Brain pericyte (primary cell): ENCODE measurements around the gene CFAP77.

Source experiments
- DNase-seq: peaks from one replicate; pipeline ENCODE4 v3.0.0-alpha.2; 2012; ENCODE audit warnings: low read depth, low spot score

The CFAP77 gene

GRCh38 chr9:132408521-132408920 lies 1.5 kb upstream of the CFAP77 start:
- no peak for DNase-seq

GRCh38 chr9:132410642-132411041 lies 631 bp downstream of the CFAP77 start:
- DNase-seq = no peak

GRCh38 chr9:132411091-132411508 lies 1.1 kb downstream of the CFAP77 start:
- no peak for DNase-seq

- no peak for DNase-seq
Measured at GRCh38 chr9:132412089-132412488, 2.1 kb downstream of the CFAP77 start.

GRCh38 chr9:132413926-132414325 lies 3.9 kb downstream of the CFAP77 start:
- no peak for DNase-seq

- DNase-seq = no peak
Measured at GRCh38 chr9:132414731-132415130, 4.7 kb downstream of the CFAP77 start.

GRCh38 chr9:132415181-132415580 lies 5.2 kb downstream of the CFAP77 start:
- no peak for DNase-seq

GRCh38 chr9:132418726-132419363 lies 8.8 kb downstream of the CFAP77 start:
- no peak for DNase-seq

- DNase-seq = no peak
Measured at GRCh38 chr9:132422574-132422973, 12.6 kb downstream of the CFAP77 start.

GRCh38 chr9:132423503-132423902 lies 13.5 kb downstream of the CFAP77 start:
- DNase-seq = no peak

- no peak for DNase-seq
Measured at GRCh38 chr9:132424857-132425674, 15.1 kb downstream of the CFAP77 start.

- DNase-seq = no peak
Measured at GRCh38 chr9:132425675-132426062, 15.7 kb downstream of the CFAP77 start.

- DNase-seq = no peak
Measured at GRCh38 chr9:132426639-132427414, 16.8 kb downstream of the CFAP77 start.

- DNase-seq = no peak
Measured at GRCh38 chr9:132430998-132431397, 21.0 kb downstream of the CFAP77 start.

- DNase-seq = no peak
Measured at GRCh38 chr9:132434881-132435280, 24.9 kb downstream of the CFAP77 start.

GRCh38 chr9:132439153-132439552 lies 29.1 kb downstream of the CFAP77 start:
- DNase-seq = no peak

- DNase-seq = no peak
Measured at GRCh38 chr9:132440735-132441134, 30.7 kb downstream of the CFAP77 start.

- no peak for DNase-seq
Measured at GRCh38 chr9:132441404-132441803, 31.4 kb downstream of the CFAP77 start.

- no peak for DNase-seq
Measured at GRCh38 chr9:132443951-132444607, 34.1 kb downstream of the CFAP77 start.

GRCh38 chr9:132446887-132447286 lies 36.9 kb downstream of the CFAP77 start:
- no peak for DNase-seq

- DNase-seq = no peak
Measured at GRCh38 chr9:132447346-132447745, 37.3 kb downstream of the CFAP77 start.

GRCh38 chr9:132447902-132448301 lies 37.9 kb downstream of the CFAP77 start:
- DNase-seq = no peak
